Astrocyte of the cerebellum (primary cell): ENCODE data around the gene CARMIL1.

Experiments
- DNase-seq: peaks from one replicate; pipeline ENCODE4 v3.0.0-alpha.2; 2011; ENCODE audit warnings: low read depth
- H3K4me3 ChIP-seq: 2 replicates; pipeline ENCODE4 v1.5.1; 2011; ENCODE audit warnings: mild to moderate bottlenecking, low read depth, low read length, moderate library complexity
- CTCF ChIP-seq: IDR thresholded peaks from 2 replicates; pipeline ENCODE4 v1.5.1; 2012; ENCODE audit warnings: low read length, low read depth, moderate library complexity, mild to moderate bottlenecking; ENCODE audit errors: missing control alignments
- in situ Hi-C: cut with HindIII; loops from 2 replicates; pipeline ENCODE4 v1.10.0; 2017; ENCODE audit warnings: low sequenced_read_pairs

The CARMIL1 gene

GRCh38 chr6:25354078-25354932 is 75.1 kb downstream of the CARMIL1 start:
- H3K4me3 ChIP-seq = no peak overlapping the region
- TF ChIP-seq CTCF = no peak
- in situ Hi-C loops = no loop called here
- DNase-seq = peak; percentile 32

GRCh38 chr6:25359191-25359861 is 80.2 kb downstream of the CARMIL1 start:
- no peak overlapping the region for H3K4me3 ChIP-seq
- DNase-seq = peak; percentile 27
- TF ChIP-seq CTCF = no peak
- in situ Hi-C loops = no loop called here

GRCh38 chr6:25359891-25360290 is 80.7 kb downstream of the CARMIL1 start:
- TF ChIP-seq CTCF = no peak
- DNase-seq = no peak
- in situ Hi-C loops = no loop called here
- no peak overlapping the region for H3K4me3 ChIP-seq

- peak; percentile 13 for DNase-seq
- TF ChIP-seq CTCF = no peak
- H3K4me3 ChIP-seq = no peak overlapping the region
- in situ Hi-C loops = no loop called here
These were observed 81.4 kb downstream of the CARMIL1 start for GRCh38 chr6:25360621-25361020.

GRCh38 chr6:25363427-25363826 is 84.3 kb downstream of the CARMIL1 start:
- H3K4me3 ChIP-seq = no peak overlapping the region
- no peak for DNase-seq
- TF ChIP-seq CTCF = no peak
- in situ Hi-C loops = no loop called here

- no peak for TF ChIP-seq CTCF
- DNase-seq = no peak
- no peak overlapping the region for H3K4me3 ChIP-seq
- in situ Hi-C loops = no loop called here
These were observed 86.0 kb downstream of the CARMIL1 start for GRCh38 chr6:25365154-25365553.
